ENCODE measurements around the gene USP17L10.
"Not testable (repeated sequence)": the region's sequence is repeated elsewhere in the genome, so short reads cannot be mapped to it uniquely, and the experiment has no call there.

DNA sequence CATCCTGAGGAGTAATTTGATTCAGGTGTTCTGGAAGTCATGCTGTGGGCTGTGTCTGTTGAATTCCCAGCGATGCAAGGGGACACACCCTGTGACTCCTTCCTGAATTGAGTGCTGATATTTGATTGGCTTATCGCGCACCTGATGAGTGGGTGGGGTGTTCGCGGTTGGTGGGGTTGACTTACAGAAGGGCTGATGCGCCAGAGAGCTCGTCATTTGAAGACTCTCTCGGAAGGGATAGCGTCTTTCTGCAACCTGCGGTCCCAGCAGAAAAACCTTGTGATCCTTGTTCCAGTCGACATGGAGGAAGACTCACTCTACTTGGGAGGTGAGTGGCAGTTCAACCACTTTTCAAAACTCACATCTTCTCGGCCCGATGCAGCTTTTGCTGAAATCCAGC, 9.4 kb downstream of the USP17L10 start, which contains the start of gene USP17L12:
- TF ChIP-seq, protein P1, sequence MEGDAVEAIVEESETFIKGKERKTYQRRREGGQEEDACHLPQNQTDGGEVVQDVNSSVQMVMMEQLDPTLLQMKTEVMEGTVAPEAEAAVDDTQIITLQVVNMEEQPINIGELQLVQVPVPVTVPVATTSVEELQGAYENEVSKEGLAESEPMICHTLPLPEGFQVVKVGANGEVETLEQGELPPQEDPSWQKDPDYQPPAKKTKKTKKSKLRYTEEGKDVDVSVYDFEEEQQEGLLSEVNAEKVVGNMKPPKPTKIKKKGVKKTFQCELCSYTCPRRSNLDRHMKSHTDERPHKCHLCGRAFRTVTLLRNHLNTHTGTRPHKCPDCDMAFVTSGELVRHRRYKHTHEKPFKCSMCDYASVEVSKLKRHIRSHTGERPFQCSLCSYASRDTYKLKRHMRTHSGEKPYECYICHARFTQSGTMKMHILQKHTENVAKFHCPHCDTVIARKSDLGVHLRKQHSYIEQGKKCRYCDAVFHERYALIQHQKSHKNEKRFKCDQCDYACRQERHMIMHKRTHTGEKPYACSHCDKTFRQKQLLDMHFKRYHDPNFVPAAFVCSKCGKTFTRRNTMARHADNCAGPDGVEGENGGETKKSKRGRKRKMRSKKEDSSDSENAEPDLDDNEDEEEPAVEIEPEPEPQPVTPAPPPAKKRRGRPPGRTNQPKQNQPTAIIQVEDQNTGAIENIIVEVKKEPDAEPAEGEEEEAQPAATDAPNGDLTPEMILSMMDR (IDR thresholded peaks at IDR 0.05 in 8 of 11, conservative IDR thresholded peaks at IDR 0.05 in 3 of 11): not testable (repeated sequence)
- TF ChIP-seq POLR2A, POLR2AphosphoS5 (IDR thresholded peaks at IDR 0.05): not testable (repeated sequence)

All from spleen (tissue), 7 donors.